ENCODE results near the gene RASGRF2. TPM values are rescaled to one million over a fixed set of nuclear protein-coding genes. Genes with fewer than 3 reads are reported as not detected.

RASGRF2 gene
- total and polyA plus RNA-seq, 3 experiments from 2014 or later = 11.1 to 13.5 (median 13.4) TPM

- no peak overlapping the region for H3K4me3 ChIP-seq (ENCODE audit: low read length)
- H3K27ac ChIP-seq (ENCODE audit: low read depth, low read length) = no peak overlapping the region
- ChIA-PET CTCF (no interaction called here), POLR2A (no interaction called here)
- Mint-ChIP-seq H3K4me3 (no peak overlapping the region), H3K36me3 (peaks cover 4 to 49% (median 17%) of the 10 kb centered on the region in 3 donors), H3K4me1 (no peaks in the 10 kb centered on the region), H3K27me3 (peaks cover 0 to under 1% of the 10 kb centered on the region in 2 donors), H3K27ac (peak overlapping the region in 1 of 8 donors; percentile 56), H3K9me3 (no peaks in the 10 kb centered on the region)
- no peaks in the 10 kb centered on the region for H3K9me3 ChIP-seq (ENCODE audit: low read length)
- no peak for DNase-seq
- H3K4me1 ChIP-seq (ENCODE audit: insufficient read depth, low read length) = no peaks in the 10 kb centered on the region
- H3K36me3 ChIP-seq (ENCODE audit: insufficient read depth, low read length) = no peaks in the 10 kb centered on the region
- H3K27me3 ChIP-seq (ENCODE audit: insufficient read depth, low read length, poor library complexity, severe bottlenecking) = no peaks in the 10 kb centered on the region
Measured at GRCh38 chr5:81171769-81172168, 211.6 kb downstream of the RASGRF2 start.

GRCh38 chr5:81172710-81173109 lies 212.5 kb downstream of the RASGRF2 start:
- H3K27ac Mint-ChIP-seq = no peak overlapping the region

GRCh38 chr5:81177061-81177460 lies 216.9 kb downstream of the RASGRF2 start:
- H3K36me3 ChIP-seq (ENCODE audit: insufficient read depth, low read length) = peaks cover 7% of the 10 kb centered on the region
- Mint-ChIP-seq H3K27ac (peak overlapping the region in 1 of 8 donors; percentile 41), H3K4me3 (no peak overlapping the region), H3K27me3 (peaks cover 0 to 3% of the 10 kb centered on the region in 2 donors), H3K36me3 (peaks cover 0 to 49% (median 6%) of the 10 kb centered on the region in 3 donors), H3K4me1 (no peaks in the 10 kb centered on the region), H3K9me3 (no peaks in the 10 kb centered on the region)
- no peak overlapping the region for H3K27ac ChIP-seq (ENCODE audit: low read depth, low read length)
- H3K4me1 ChIP-seq (ENCODE audit: insufficient read depth, low read length) = no peaks in the 10 kb centered on the region
- ChIA-PET POLR2A (no interaction called here), CTCF (no interaction called here)
- H3K9me3 ChIP-seq (ENCODE audit: low read length) = no peaks in the 10 kb centered on the region
- H3K4me3 ChIP-seq (ENCODE audit: low read length) = no peak overlapping the region
- H3K27me3 ChIP-seq (ENCODE audit: insufficient read depth, low read length, poor library complexity, severe bottlenecking) = no peaks in the 10 kb centered on the region
- DNase-seq = no peak

More at GRCh38 chr5:81172710-81173109, 212.5 kb downstream of the RASGRF2 start:
- no peaks in the 10 kb centered on the region for H3K36me3 ChIP-seq (ENCODE audit: insufficient read depth, low read length)
- no peak overlapping the region for H3K4me3 Mint-ChIP-seq
- H3K4me1 Mint-ChIP-seq = no peaks in the 10 kb centered on the region
- H3K4me1 ChIP-seq (ENCODE audit: insufficient read depth, low read length) = no peaks in the 10 kb centered on the region
- no peaks in the 10 kb centered on the region for H3K9me3 Mint-ChIP-seq
- H3K27me3 ChIP-seq (ENCODE audit: insufficient read depth, low read length, poor library complexity, severe bottlenecking) = no peaks in the 10 kb centered on the region
- H3K27ac ChIP-seq (ENCODE audit: low read depth, low read length) = no peak overlapping the region
- H3K9me3 ChIP-seq (ENCODE audit: low read length) = no peaks in the 10 kb centered on the region
- DNase-seq = no peak
- H3K4me3 ChIP-seq (ENCODE audit: low read length) = no peak overlapping the region
- ChIA-PET CTCF (no interaction called here), POLR2A (no interaction called here)
- H3K27me3 Mint-ChIP-seq = peaks cover 0 to 3% of the 10 kb centered on the region in 2 donors
- peaks cover 4 to 47% (median 17%) of the 10 kb centered on the region in 3 donors for H3K36me3 Mint-ChIP-seq

GRCh38 chr5:81179959-81180358 lies 219.8 kb downstream of the RASGRF2 start:
- peaks cover 0 to 3% of the 10 kb centered on the region in 2 donors for H3K27me3 Mint-ChIP-seq
- Histone ChIP-seq H3K4me1 (ENCODE audit: insufficient read depth, low read length) (no peaks in the 10 kb centered on the region), H3K9me3 (ENCODE audit: low read length) (no peaks in the 10 kb centered on the region), H3K36me3 (ENCODE audit: insufficient read depth, low read length) (peaks cover 7% of the 10 kb centered on the region), H3K27ac (ENCODE audit: low read depth, low read length) (no peak overlapping the region), H3K27me3 (ENCODE audit: insufficient read depth, low read length, poor library complexity, severe bottlenecking) (no peaks in the 10 kb centered on the region), H3K4me3 (ENCODE audit: low read length) (no peak overlapping the region)
- CTCF ChIA-PET = no interaction called here
- POLR2A ChIA-PET = no interaction called here
- no peak for DNase-seq
- peaks cover 0 to 71% (median 6%) of the 10 kb centered on the region in 3 donors for H3K36me3 Mint-ChIP-seq
- H3K27ac Mint-ChIP-seq = no peak overlapping the region
- no peaks in the 10 kb centered on the region for H3K4me1 Mint-ChIP-seq
- H3K9me3 Mint-ChIP-seq = no peaks in the 10 kb centered on the region
- no peak overlapping the region for H3K4me3 Mint-ChIP-seq

- Histone ChIP-seq H3K4me1 (ENCODE audit: insufficient read depth, low read length) (no peaks in the 10 kb centered on the region), H3K4me3 (ENCODE audit: low read length) (no peak overlapping the region), H3K9me3 (ENCODE audit: low read length) (no peaks in the 10 kb centered on the region), H3K27ac (ENCODE audit: low read depth, low read length) (no peak overlapping the region), H3K36me3 (ENCODE audit: insufficient read depth, low read length) (peaks cover 7% of the 10 kb centered on the region), H3K27me3 (ENCODE audit: insufficient read depth, low read length, poor library complexity, severe bottlenecking) (no peaks in the 10 kb centered on the region)
- ChIA-PET POLR2A (no interaction called here), CTCF (no interaction called here)
- Mint-ChIP-seq H3K27ac (no peak overlapping the region), H3K27me3 (peaks cover 0 to 3% of the 10 kb centered on the region in 2 donors), H3K4me3 (no peak overlapping the region), H3K36me3 (peaks cover 0 to 73% (median 6%) of the 10 kb centered on the region in 3 donors), H3K4me1 (no peaks in the 10 kb centered on the region), H3K9me3 (no peaks in the 10 kb centered on the region)
- DNase-seq = no peak
Measured at GRCh38 chr5:81180780-81181460, 220.8 kb downstream of the RASGRF2 start.

- Mint-ChIP-seq H3K36me3 (peaks cover 0 to 74% (median 7%) of the 10 kb centered on the region in 3 donors), H3K4me3 (no peak overlapping the region), H3K27ac (peak overlapping the region in 2 of 8 donors; percentile 10 to 68), H3K27me3 (peaks cover 0 to 3% of the 10 kb centered on the region in 2 donors), H3K4me1 (no peaks in the 10 kb centered on the region), H3K9me3 (no peaks in the 10 kb centered on the region)
- no peak overlapping the region for H3K27ac ChIP-seq (ENCODE audit: low read depth, low read length)
- H3K27me3 ChIP-seq (ENCODE audit: insufficient read depth, low read length, poor library complexity, severe bottlenecking) = no peaks in the 10 kb centered on the region
- DNase-seq = no peak
- H3K9me3 ChIP-seq (ENCODE audit: low read length) = no peaks in the 10 kb centered on the region
- ChIA-PET CTCF (interaction anchor here (2.1 kb wide), 1 partner anchor 13 kb away, joined by 7 read pairs; no protein-coding TSS in a partner anchor), POLR2A (no interaction called here)
- no peak overlapping the region for H3K4me3 ChIP-seq (ENCODE audit: low read length)
- H3K36me3 ChIP-seq (ENCODE audit: insufficient read depth, low read length) = peaks cover 7% of the 10 kb centered on the region
- no peaks in the 10 kb centered on the region for H3K4me1 ChIP-seq (ENCODE audit: insufficient read depth, low read length)
Measured at GRCh38 chr5:81181576-81182316, 221.6 kb downstream of the RASGRF2 start.

GRCh38 chr5:81182396-81183390 lies 222.5 kb downstream of the RASGRF2 start:
- Histone ChIP-seq H3K9me3 (ENCODE audit: low read length) (no peaks in the 10 kb centered on the region), H3K4me3 (ENCODE audit: low read length) (no peak overlapping the region), H3K36me3 (ENCODE audit: insufficient read depth, low read length) (peaks cover 7% of the 10 kb centered on the region), H3K4me1 (ENCODE audit: insufficient read depth, low read length) (no peaks in the 10 kb centered on the region), H3K27me3 (ENCODE audit: insufficient read depth, low read length, poor library complexity, severe bottlenecking) (no peaks in the 10 kb centered on the region), H3K27ac (ENCODE audit: low read depth, low read length) (no peak overlapping the region)
- Mint-ChIP-seq H3K27me3 (no peaks in the 10 kb centered on the region), H3K27ac (peak overlapping the region in 3 of 8 donors; percentile 19 to 26 (median 19)), H3K4me3 (no peak overlapping the region), H3K4me1 (peaks cover 2 to 3% (median 3%) of the 10 kb centered on the region in 3 donors), H3K36me3 (peaks cover 0 to 71% (median 7%) of the 10 kb centered on the region in 3 donors), H3K9me3 (no peaks in the 10 kb centered on the region)
- CTCF ChIA-PET = interaction anchor here (2.1 kb wide), 1 partner anchor 12 kb away, joined by 7 read pairs; no protein-coding TSS in a partner anchor
- POLR2A ChIA-PET = no interaction called here
- no peak for DNase-seq

All from CD8-positive, alpha-beta memory T cell (primary cell).